HG03025 (cell line): Measurements from ENCODE around the gene FITM1.

Experiments used
- ATAC-seq: cut with Tn5 transposase; IDR thresholded peaks from one replicate; pipeline ENCODE4 v1.9.1; 2021; ENCODE audit warnings: mild to moderate bottlenecking, moderate library complexity; ENCODE audit not compliant: unreplicated experiment, low FRiP score

Gene FITM1

GRCh38 chr14:24179294-24179960 lies 49.0 kb downstream of the FITM1 start:
- no peak for ATAC-seq

GRCh38 chr14:24179961-24180796 lies 49.7 kb downstream of the FITM1 start:
- no peak for ATAC-seq

GRCh38 chr14:24181371-24182077 lies 51.1 kb downstream of the FITM1 start:
- ATAC-seq: no peak
